ENCODE data around the gene PCDHGA9. TPM values are rescaled to one million over a fixed set of nuclear protein-coding genes. Genes with fewer than 3 reads are reported as not detected.

PCDHGA9 gene
- total and polyA plus RNA-seq, 2 of the 8 experiments (the other 6 are each of a cell fraction or from before 2014, with no cell fraction given) = 0.79 to 1.1 TPM

DNA sequence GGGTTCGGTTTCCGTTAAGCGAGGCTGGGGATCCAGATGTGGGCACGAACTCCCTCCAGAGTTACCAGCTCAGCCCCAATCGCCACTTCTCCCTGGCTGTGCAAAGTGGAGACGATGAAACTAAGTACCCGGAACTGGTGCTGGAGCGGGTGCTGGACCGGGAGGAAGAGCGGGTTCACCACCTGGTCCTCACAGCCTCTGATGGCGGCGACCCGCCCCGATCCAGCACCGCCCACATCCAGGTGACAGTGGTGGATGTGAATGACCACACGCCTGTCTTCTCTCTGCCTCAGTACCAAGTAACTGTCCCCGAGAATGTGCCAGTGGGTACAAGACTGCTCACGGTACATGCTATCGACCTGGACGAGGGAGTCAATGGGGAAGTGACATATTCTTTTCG, 19.2 kb upstream of the PCDHGA9 start:
- H3K4me3 ChIP-seq (ENCODE audit: extremely low read depth in 1 of 4, insufficient read depth in 2 of 4, low read depth in 3 of 4, low read length in 4 of 4) = no peak overlapping the region
- FAIRE-seq = no peak
- no peak overlapping the region for H2BK120ac ChIP-seq (replicated peaks; ENCODE audit: low read depth, low read length)
- H3K79me2 ChIP-seq (ENCODE audit: control insufficient read depth in 1 of 2, insufficient read depth in 2 of 2, low read length in 2 of 2) = no peaks in the 10 kb centered on the region
- H3K14ac ChIP-seq (ENCODE audit: insufficient read length) = no peak overlapping the region
- no peak overlapping the region for H3K4ac ChIP-seq (replicated peaks; ENCODE audit: insufficient read length, low read depth, low read length)
- H3K56ac ChIP-seq (replicated peaks; ENCODE audit: insufficient read length, low read depth, low read length) = no peak overlapping the region
- H3K27ac ChIP-seq (ENCODE audit: low read depth, low read length) = no peak overlapping the region
- no peak overlapping the region for H2BK15ac ChIP-seq (ENCODE audit: low read length)
- DNase-seq (ENCODE audit: low read depth in 1 of 2, low spot score in 2 of 2) = no peak
- no peaks in the 10 kb centered on the region for H3K4me1 ChIP-seq (replicated peaks in 1 of 4; ENCODE audit: control insufficient read depth in 3 of 4, insufficient read depth in 4 of 4, low read length in 3 of 4)
- CTCF ChIA-PET (ENCODE audit: partially characterized antibody) = interaction anchor here (0.7 to 1.0 kb wide), 3 partner anchors 28 to 160 kb away, joined by 3 to 4 read pairs (median 3); partner anchors contain the start of gene PCDHB14
- no peak overlapping the region for H3K9ac ChIP-seq (replicated peaks in 1 of 4; ENCODE audit: extremely low read depth in 1 of 4, low read depth in 3 of 4, low read length in 3 of 4)
- H4K20me1 ChIP-seq (replicated peaks in 1 of 2; ENCODE audit: control insufficient read depth in 1 of 2, insufficient read depth in 2 of 2, low read length in 2 of 2) = no peaks in the 10 kb centered on the region
- H3K27me3 ChIP-seq (replicated peaks in 1 of 4; ENCODE audit: control insufficient read depth in 3 of 4, extremely low read depth in 1 of 4, insufficient read depth in 3 of 4, low read length in 3 of 4) = no peaks in the 10 kb centered on the region; a peak in 1 of 7 replicates
- POLR2A ChIA-PET (ENCODE audit: partially characterized antibody) = no interaction called here
- no peaks in the 10 kb centered on the region for H3K79me1 ChIP-seq (ENCODE audit: low read depth, low read length)
- no peak overlapping the region for H2AK5ac ChIP-seq (ENCODE audit: low read depth, low read length)
- H3K9me3 ChIP-seq (ENCODE audit: insufficient read depth in 2 of 2, low read depth in 1 of 2, low read length in 1 of 2) = peaks cover 24 to 27% of the 10 kb centered on the region in 2 experiments
- no peak overlapping the region for H3K4me2 ChIP-seq (ENCODE audit: insufficient read depth in 1 of 2, low read depth in 2 of 2, low read length in 2 of 2)
- no peak overlapping the region for H2BK5ac ChIP-seq (ENCODE audit: low read depth, low read length)
- no peaks in the 10 kb centered on the region; the same call in 1 of the 2 replicates for H3K23me2 ChIP-seq (ENCODE audit: low read depth, low read length)
- no peak overlapping the region for H3K23ac ChIP-seq (ENCODE audit: insufficient read length)
- no peak overlapping the region for H2BK12ac ChIP-seq (ENCODE audit: low read depth, low read length)
- no peak overlapping the region for H2AFZ ChIP-seq (ENCODE audit: low read length)
- peaks cover 0 to under 1% (median 0%) of the 10 kb centered on the region in 4 experiments; a peak in 2 of 8 replicates for H3K36me3 ChIP-seq (ENCODE audit: control insufficient read depth in 2 of 4, insufficient read depth in 4 of 4, low read length in 3 of 4)
- H4K91ac ChIP-seq (replicated peaks; ENCODE audit: insufficient read length, low read length) = no peak overlapping the region
- no peak overlapping the region for H4K8ac ChIP-seq (ENCODE audit: extremely low read depth, insufficient read depth, low read length)
- no peak overlapping the region for H2BK20ac ChIP-seq (ENCODE audit: low read length)
- 95% methylated on average over 21 of the region's 21 CpGs; no CpG with 5 or more reads in 1 of the 2 experiments for WGBS, 2 experiments (ENCODE audit: extremely low coverage in 1 of 2, insufficient coverage in 1 of 2, insufficient read length in 1 of 2, insufficient replicate concordance in 2 of 2, low coverage in 1 of 2, low lambda C conversion rate in 2 of 2, missing lambda C conversion rate in 1 of 2)
- H3K18ac ChIP-seq (ENCODE audit: extremely low read depth, low read length) = no peak overlapping the region
- no peak overlapping the region for H4K5ac ChIP-seq (ENCODE audit: insufficient read length, low read depth, low read length)
- TF ChIP-seq E2F6 (IDR thresholded peaks at IDR 0.05) = no peak
- no peak for TF ChIP-seq KDM4A (IDR thresholded peaks at IDR 0.05; ENCODE audit: low read depth, low read length, severe bottlenecking)
- no peak for TF ChIP-seq CBX5 (IDR thresholded peaks at IDR 0.05; ENCODE audit: low read depth, low read length)
- TF ChIP-seq TEAD4 (IDR thresholded peaks at IDR 0.05; ENCODE audit: low read depth, low read length) = no peak
- TF ChIP-seq SIN3A (conservative IDR thresholded peaks at IDR 0.05 in 1 of 2, IDR thresholded peaks at IDR 0.05 in 1 of 2; ENCODE audit: low read depth in 1 of 2, low read length in 2 of 2) = no peak
- no peak for TF ChIP-seq SUZ12 (IDR thresholded peaks at IDR 0.05; ENCODE audit: low read length)
- TF ChIP-seq NANOG (IDR thresholded peaks at IDR 0.05; ENCODE audit: insufficient read depth, low read depth, low read length, poor library complexity, severe bottlenecking) = no peak
- no peak for TF ChIP-seq SIX5 (IDR thresholded peaks at IDR 0.05; ENCODE audit: low read depth, low read length)
- TF ChIP-seq TAF7 (optimal IDR thresholded peaks at IDR 0.05; ENCODE audit: borderline replicate concordance, low read depth, low read length) = no peak
- no peak for TF ChIP-seq BCL11A (IDR thresholded peaks at IDR 0.05; ENCODE audit: low read depth in 2 of 2, low read length in 2 of 2)
- no peak for TF ChIP-seq RFX5 (IDR thresholded peaks at IDR 0.05; ENCODE audit: borderline replicate concordance, low read depth, low read length)
- no peak for TF ChIP-seq CTBP2 (IDR thresholded peaks at IDR 0.05; ENCODE audit: borderline replicate concordance, insufficient read depth, insufficient read length, low read length)

All from H1 (cell line).